Colon (tissue), 2 donors: ENCODE measurements around the gene CLN6.
"Not testable (repeated sequence)": the region's sequence is repeated elsewhere in the genome, so short reads cannot be mapped to it uniquely, and the experiment has no call there.

Source experiments
- FAIRE-seq: peaks from 2 replicates; lab custom pipeline; 2012; peaks lifted over from hg19 to GRCh38; lab: Jason Lieb, UNC
- donor health status: control.
- donor health status: control.

CLN6 gene

DNA sequence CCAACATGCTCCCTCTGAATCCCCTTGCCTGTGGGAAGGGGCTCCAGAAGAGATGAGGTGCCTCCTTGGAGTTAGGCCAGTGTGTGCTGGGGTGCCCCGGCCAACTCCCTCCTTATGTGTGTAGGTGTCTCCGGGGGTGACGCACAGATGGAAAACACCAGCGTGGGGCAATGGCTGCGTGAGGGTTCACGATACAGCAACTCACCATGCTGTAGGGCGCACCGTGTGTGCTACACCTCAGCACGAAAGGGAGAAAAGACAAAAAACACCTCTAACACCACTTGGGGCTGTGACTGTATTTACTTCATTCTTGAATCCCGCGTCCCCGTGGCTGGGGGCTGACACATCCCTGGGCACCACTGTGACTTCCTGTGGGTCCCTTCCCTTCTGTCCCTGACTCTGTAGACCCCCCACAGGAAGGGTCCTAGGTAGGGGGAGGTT lies 22.8 kb downstream of the CLN6 start:
- no peak for FAIRE-seq

DNA sequence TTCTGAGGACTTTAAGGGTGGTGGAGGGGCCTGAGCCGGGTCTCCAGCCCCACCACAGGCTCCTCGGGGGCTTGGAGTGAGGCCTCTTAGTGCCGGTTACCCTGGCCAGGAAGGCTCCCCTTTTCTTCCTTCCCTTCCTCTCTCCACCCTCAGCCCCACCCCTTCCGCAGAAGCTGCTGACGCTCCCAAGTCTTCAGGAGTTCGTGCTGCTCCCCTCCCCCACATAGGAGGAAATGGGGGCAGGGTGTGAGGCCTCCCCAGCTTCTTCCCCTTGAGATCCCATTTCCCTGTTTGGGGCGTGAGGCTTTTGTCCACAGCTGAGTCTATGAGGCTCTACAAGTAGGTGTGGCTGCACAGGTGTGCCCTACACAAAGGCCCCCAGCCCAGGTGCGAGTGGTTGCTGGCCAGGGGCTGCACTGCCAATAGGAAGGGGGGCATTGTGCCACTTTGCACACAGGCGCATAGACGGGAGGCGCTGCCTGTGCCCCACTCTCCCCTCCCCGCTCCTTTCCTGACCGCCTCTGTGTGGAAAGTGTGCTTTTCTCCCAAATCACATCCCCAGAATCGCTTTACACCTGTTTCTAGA lies 23.5 kb downstream of the CLN6 start:
- FAIRE-seq: no peak

DNA sequence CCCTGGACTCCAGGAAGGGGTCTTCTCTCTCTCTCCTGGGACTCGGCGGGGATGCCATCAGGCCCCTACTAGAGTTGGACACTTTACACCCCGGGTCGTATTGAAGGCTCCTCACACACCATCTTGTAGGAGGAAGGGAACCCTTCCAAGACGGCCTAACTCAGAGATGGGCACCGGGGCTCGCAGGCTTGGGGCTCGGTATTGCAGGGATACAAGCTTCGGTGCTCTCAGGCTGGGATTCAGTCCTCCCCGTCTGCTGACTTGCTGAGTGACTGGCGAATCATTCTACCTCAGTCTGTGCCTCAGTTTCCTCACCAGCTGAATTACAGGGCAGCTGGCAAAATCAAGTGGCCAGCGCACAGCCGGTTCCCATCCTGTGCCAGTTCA lies 24.0 kb downstream of the CLN6 start:
- no peak for FAIRE-seq

DNA sequence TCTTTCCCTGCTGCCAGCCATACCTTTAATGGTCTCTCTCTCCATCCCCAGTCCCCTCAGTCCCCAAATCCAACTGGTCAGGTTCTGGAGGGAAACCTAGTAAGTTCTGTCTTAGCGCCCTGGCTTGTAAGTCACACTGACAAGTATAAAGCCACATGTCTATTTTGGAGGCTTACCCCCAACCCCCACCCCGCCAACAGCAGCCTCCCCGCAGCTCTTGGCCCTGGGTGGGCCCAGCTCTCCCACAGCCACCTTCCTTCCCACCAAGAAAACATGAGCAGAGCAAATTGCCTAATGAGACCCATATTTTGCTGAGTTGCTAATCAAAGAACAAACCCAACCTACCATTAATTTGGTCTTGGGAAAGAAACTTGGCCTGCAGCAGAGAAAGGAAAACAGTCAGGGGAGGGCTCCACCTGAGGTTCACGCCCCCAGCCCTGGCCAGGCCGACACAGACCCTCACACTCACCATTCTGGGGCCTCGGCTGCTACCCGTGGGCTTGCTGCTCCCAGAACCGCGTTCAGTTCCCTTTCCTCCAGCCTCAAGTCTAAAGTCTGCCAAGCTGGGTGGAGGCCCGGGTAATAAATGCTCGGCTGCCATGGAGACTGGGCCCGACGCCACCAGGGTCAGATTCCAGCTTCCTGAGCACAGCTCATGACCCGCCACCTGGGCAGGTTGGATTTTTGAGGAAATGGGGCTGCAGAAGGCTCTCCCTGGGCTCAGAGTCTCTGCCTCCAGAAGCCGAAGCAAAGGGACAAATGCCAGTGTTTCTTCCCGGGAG lies 24.6 kb downstream of the CLN6 start, which contains the start of gene CALML4:
Gene CALML4, minus strand, starts transcription at position 557 of the 782 bp plus-strand sequence. Its CDS starts 85 bp downstream, at position 472.
- FAIRE-seq: no peak

DNA sequence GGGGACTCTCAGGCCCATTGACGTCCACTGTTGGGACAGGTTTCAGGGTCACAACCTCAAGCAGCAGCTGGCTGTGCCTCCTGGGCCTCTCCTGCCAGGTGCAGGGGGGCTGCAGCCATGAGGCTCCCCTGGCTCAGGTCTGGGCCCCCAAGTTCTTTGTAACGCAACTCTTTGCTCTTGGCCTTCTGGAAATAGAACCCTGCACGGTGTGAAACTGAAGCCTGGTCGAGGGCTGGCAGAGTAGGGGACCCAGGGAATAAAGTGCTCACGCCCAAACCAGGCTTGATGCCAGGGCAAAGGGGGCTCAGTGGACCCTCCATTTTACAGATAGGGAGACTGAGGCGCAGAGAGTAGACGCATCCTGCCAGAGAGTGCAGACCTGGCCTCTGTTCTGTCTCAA lies 25.2 kb downstream of the CLN6 start:
- FAIRE-seq: no peak

DNA sequence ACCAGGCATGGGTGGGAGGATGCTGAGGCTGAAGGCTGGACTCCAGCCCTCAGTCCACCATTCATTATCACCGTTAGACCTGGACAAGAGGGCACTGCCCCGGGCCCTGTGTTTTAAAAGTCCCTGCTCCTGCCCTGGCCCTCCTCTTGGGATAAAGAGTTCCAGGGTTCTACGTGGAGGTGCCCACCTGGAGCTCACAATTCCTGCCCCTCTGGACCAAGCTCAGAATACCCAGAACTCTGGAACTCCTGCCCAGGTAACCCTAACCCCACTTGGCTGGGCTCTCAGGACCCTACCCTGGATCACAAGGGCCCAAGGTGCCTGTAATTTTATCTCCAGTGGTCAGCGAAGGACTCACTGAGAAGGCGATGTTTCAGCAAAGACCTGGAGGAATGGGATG lies 25.6 kb downstream of the CLN6 start:
- FAIRE-seq: no peak

DNA sequence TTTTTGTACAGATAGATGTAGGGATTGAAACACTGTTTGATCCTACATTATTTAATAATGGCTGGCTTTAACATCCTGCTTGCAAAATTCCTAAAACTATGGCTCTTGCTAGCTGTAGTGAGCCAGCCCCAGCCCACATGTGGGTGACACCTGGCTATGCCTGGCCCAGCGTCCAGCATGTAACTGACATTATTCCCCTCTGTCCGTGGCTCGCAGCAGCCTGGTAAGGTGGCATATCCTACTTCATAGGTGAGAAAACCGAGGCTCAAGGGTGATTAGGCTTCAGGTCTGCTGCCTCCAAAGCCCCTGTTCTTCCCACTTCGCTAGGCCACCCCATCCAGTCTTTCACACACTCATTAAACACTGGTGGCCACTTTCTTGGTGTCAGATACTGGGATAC lies 26.0 kb downstream of the CLN6 start:
- FAIRE-seq: no peak

DNA sequence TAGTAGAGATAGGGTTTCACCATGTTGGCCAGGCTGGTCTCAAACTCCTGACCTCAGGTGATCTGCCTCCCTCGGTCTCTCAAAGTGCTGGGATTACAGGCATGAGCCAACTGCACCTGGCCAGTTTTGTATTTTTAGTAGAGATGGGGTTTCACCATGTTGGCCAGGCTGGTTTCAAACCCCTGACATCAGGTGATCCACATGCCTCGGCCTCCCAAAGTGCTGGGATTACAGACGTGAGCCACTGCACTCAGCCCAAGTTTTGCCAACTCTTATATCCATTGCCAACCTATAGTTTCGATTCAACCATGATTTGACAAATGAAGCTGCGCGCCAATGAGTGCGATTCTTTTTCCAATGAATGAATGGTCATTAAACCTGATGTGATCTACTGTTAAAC lies 26.5 kb downstream of the CLN6 start:
- not testable (repeated sequence) for FAIRE-seq

DNA sequence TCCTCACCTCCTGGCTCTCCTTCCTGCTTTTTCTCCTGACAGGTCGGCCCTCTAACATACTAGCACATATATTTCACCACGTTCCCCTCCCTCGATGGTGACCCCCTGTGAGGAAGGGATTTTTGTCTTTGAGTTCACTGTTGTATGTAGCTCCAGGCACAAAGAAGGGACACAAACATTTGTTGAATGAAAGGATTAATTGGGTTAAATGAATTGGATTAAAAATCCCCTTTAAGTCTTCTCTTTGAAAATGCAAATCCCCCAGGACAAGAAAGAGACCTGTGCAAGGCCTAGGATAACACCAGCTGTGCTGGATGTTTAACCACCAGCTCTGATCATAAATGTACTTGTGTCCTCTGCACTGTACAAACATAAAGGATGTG lies 27.7 kb downstream of the CLN6 start:
- FAIRE-seq: no peak

DNA sequence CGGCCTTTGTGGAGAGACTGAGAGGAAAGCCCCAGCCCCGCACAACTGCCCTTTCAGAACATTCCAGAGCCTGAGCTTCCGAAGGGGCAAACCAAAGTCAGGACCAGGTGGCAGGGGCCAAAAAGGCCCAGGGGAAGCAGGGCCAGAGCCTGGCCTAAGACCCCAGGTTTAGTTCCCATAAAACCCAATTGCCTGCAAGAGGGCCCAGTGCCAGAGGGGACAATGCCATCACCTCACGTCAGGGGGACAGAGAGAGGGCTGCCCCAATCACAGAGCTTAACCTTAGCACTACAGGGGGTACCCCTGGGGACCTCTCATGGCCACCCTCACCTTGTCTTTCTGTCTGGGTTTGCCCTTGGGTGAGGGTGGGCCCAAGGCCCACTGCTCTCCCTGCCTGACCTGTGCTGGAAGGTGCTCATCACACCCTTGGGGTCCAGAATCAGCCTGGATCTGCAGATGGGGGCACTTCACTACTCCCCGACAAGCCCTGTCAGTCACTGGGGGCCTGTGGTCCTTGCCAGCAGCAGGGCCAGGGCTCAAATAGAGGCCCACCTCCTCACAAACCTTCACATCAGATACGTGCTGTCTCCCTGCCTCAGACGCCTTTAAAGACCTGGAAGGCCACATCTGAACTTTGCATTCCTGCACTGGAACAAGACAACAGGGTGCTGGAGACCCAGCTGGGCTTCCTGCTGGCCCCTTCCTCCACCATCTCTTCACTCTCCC lies 28.2 kb downstream of the CLN6 start:
- no peak for FAIRE-seq

DNA sequence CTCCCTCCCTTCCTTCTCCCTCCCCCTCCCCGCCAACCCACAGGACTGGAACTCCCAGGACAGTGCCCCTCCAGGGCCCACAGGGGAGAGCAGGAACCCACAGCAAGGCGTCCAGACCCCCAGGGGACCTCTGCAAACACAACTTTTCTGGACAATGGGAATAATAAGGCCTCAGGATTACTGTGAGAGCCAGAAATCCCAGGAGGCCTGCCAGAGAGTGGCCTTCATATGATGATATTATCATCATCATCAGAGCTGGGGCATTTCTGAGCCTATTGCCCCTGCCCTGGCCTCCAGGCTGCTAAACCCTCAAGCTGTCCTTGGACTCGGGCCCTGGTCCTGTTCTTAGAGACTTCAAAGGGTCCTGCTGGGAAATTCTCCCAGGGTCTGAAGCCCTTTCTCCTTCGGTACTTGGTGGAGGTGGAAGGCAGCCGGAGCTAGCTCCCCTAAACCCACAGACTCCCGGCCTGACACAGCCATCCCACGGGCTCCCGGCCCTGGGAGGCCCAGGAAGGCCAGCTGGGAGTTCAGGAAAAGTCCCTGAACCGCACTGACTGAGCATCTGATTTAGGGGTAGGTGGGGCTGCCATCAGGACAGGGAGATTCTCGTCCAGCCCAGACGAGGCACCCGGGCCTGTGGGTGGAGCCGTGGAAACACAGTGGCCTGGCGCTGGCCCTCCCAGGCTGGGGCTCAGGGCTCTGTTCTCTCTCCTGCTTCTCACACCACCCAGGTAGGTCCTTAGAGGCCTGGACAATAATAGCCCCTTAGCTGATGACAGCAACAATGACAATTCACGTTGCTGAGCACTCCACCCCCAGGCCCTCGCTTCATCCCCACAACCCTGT lies 29.3 kb downstream of the CLN6 start:
- no peak for FAIRE-seq

DNA sequence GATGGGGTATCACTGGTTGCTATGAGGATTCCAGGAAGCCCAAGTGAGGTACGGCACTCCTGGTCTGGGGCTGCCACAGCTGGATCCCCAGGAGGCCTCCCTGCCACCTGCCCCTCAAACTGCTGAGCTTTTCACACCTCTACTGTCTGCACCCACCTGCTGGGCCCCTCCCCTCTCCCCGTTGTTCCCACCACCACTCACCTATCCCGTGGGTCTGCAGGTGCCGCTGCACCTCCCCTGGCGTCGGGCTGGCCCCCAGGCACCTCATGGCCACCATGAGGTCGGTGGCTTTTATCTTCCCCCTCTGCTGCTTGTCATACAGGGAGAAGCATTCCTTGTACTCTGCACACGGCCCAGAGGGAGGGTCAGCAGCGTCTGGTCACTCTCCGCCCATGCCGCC lies 30.2 kb downstream of the CLN6 start:
- no peak for FAIRE-seq

DNA sequence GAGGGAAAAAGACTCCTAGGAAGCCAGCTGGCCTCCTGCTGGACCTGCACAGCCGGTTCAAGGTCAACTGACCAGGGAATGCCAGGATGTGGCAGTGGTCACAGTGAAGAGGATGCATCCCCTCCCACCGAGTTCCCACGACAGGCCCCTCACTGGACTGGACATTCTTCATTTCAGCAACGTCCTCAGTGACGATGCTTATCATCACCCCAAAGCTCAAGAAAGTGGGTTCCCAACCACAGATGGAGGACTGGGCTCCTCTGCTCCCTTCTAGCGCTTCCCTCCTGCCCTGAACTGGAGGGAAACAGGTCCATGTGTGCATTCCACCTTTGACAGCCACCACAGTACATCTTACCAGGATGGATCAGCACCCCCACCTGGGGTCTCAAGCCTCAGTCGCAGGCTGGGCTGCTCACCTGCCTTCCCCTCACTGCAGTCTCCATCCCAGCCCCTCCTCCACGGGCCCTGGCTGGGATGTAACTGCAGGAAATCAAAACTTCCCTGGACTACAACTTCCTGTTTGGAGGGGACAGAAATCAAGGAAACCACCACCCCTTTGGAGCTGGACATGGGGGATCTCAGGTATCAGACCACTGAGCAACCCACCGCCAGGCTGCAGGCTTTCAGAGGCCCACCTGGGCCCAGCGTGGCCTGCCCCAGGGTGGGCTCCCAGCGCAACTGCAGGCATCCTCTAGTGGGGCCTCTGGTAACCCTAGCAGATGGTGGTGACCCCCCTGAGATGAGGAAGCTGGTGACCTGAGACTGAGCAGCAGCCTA lies 31.7 kb downstream of the CLN6 start:
- no peak for FAIRE-seq

DNA sequence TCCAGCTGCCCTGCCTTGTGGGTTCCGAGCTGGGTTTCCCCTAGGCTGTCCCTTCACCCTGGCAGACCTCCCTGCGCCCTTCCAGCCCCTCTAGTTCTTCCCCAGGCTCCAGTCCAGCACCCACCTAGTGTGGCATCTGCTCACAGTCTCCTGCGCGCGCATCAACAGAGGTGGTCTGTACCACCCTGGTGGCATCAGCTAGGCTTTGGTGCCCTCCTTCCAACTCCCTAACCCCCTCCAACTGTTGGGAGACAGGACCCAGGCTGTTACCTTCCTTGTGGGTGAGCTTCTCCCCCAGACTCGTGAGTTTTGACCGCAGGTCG lies 32.4 kb downstream of the CLN6 start:
- no peak for FAIRE-seq

DNA sequence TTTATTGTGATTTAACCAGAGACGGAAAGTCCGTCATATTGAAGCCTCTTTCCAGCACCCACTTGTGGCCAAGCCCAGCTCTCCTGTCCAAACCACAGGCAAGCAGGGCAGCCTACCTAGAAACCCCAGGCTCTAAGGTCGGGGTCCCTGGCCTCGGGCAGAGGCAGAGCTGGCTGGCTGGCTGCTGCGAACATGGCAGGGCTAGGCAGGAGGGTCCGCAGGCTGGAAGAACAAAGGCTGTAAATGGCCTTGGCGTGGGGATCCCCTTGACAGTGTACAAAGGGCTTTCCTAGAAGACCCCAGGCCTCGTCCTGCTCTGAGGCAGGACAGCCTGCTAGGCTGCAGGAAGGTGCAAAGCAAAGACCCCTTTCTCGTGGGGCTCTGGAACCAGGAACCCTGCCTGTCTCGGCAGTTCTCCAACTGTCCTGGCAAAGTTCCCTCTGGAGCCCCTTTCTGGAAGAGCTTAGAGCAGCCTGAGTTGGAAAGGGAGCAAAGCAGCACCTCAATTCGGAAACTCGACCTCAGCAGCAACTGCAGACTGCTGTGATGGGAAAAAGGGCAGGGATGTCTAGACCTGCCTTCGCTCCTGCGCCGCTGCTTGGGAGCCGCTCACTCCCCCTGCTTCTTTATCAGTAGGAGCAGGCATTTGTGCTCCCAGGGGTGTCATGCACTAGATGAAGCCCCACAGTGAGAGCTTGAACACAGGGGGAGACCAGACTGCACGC lies 32.9 kb downstream of the CLN6 start:
- FAIRE-seq: no peak

DNA sequence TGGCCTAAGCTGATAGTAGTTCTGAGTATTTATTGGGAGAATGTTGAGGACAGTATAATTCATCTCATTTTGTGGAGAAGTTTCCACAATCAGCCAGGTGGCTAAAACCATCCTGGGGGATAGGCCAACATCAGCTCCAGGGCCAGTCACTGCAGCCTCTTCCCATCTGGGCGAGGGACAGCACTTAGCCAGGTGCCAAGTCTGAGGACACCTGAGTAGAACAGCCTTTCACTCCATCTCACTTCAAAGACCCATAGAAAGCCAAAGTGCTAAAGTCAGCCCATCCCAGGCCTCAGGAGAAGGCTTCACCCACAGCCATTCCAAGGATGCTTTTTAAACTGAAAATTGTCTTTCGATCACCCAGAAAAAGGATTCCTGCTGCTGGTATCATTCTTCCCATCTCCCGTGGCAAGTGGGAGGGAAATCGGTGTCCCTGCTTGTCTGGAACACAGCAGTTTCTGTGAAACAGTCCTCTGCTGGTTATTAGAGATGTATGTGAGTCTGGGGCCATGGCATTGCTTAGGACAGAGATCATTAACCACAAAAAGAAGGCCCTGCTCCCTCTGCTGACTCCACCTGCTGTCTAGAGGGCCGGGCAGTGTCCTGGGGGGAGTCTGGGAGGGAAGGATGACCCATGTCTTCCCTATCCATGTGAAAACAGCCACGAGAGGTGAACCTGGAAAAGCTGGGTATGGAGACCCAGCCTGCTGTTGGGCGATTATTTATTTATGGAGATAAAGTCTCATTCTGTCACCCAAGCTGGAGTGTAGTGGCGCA lies 34.0 kb downstream of the CLN6 start:
- FAIRE-seq: no peak

DNA sequence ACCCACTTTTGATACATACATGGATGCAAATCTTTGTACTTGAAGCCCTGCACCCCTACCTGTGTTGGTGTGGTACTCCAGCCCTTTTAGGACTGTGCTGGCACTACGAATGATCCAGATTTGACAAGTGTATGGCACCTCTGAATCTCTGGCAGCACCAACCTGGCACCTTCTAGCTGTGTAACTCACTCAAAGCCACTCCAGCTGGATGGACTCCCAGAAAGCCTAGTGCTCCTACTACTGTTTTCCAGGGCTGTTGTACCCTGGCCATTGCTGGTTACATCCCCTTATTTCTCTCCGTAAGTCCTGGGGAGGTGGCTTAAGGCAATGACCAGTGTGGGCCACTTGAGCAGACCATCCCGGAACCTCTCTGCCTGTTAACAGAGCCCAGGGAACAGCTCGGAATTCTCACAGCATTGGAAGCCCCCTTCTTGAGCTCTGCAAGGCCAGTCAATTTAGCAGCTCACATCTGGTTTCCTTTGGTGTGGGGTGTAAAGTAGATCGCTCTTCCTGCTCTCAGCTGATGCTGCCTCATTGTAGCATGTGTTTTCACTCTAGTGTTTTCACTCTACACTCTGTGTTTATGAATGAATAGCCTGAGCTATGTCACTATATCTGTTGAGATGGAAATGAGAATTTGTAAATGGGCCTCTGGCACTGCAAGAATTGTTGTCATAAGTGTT lies 36.6 kb downstream of the CLN6 start:
- FAIRE-seq: no peak

DNA sequence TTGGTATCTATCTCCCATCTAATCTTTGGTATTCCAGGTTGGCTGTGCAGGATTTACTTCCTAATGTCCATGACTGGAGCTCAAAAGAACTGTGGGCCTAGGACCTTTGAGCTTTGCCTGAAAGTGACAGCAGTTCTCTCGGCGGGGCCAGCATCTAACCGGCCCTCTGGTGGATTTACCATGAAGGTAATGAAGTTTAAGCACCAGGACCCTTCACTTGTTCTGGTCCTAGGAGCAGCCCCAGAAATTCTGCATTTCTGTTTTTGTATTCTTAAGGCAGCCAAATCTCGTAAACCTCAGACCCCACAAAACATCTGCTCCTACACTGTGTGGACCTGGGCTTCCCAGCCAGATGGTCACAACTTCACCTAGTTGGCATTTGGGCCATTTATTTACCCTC lies 37.4 kb downstream of the CLN6 start:
- no peak for FAIRE-seq

DNA sequence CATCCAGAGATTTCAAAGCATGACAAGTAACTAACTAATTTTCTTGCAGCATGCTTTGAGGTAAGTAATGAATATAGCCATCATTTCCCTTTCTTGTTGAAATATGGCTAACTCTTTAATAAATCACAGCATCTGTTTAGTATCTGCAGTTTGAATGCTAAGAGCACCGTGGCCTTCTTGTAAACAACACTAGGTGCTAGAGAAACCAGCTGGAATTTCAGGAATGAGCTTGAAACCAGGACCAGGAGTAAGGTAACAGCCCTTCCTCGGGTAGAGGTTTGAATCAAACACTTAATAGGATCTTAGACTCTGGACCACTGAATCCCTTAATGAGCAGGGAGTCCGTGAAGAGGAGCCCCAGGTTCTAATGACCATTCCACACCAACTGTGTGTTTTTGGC lies 38.0 kb downstream of the CLN6 start:
- FAIRE-seq: no peak

DNA sequence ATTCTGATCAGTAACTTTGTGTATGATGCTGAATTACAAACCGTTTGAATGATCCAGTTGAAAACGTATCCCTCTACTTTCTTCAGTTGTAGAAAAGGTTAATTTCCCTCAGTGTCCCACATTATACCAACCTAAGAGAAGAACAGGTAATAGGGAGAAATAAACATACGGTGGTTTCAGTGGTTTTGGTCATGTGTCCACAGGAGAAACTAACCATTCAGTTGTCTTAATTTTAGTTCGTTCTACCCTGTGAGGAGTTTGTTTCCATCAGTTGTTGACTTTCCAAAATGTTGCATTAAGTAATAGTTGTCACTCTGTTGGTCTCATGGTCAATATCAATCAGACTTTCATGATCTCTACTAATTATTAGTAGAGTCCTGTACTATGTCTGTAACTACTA lies 39.5 kb downstream of the CLN6 start:
- no peak for FAIRE-seq
